ENCODE measurements around the gene MYRFL. TPM values are rescaled to one million over a fixed set of nuclear protein-coding genes. Genes with fewer than 3 reads are reported as not detected.

MYRFL gene
- total and polyA plus RNA-seq, 2 of the 8 experiments (the other 6 are each of a cell fraction or from before 2014, with no cell fraction given) = 1.1 to 2.0 TPM

GRCh38 chr12:69949311-69950002 lies 124.4 kb downstream of the MYRFL start:
- Histone ChIP-seq H3K23me2 (ENCODE audit: low read depth, low read length) (no peaks in the 10 kb centered on the region), H3K79me1 (ENCODE audit: low read depth, low read length) (no peaks in the 10 kb centered on the region), H3K4ac (replicated peaks; ENCODE audit: insufficient read length, low read depth, low read length) (no peak overlapping the region), H2BK15ac (ENCODE audit: low read length) (no peak overlapping the region), H2BK20ac (ENCODE audit: low read length) (no peak overlapping the region; the same call in 1 of the 2 replicates), H3K79me2 (ENCODE audit: control insufficient read depth in 1 of 2, insufficient read depth in 2 of 2, low read length in 2 of 2) (no peaks in the 10 kb centered on the region), H3K27me3 (replicated peaks in 1 of 4; ENCODE audit: control insufficient read depth in 3 of 4, extremely low read depth in 1 of 4, insufficient read depth in 3 of 4, low read length in 3 of 4) (no peaks in the 10 kb centered on the region), H2AK5ac (ENCODE audit: low read depth, low read length) (no peak overlapping the region), H3K4me2 (ENCODE audit: insufficient read depth in 1 of 2, low read depth in 2 of 2, low read length in 2 of 2) (no peak overlapping the region), H2AFZ (ENCODE audit: low read length) (no peak overlapping the region), H3K27ac (ENCODE audit: low read depth, low read length) (no peak overlapping the region), H3K4me3 (ENCODE audit: extremely low read depth in 1 of 4, insufficient read depth in 2 of 4, low read depth in 3 of 4, low read length in 4 of 4) (no peak overlapping the region), H2BK5ac (ENCODE audit: low read depth, low read length) (no peak overlapping the region), H3K56ac (replicated peaks; ENCODE audit: insufficient read length, low read depth, low read length) (no peak overlapping the region), H2BK120ac (replicated peaks; ENCODE audit: low read depth, low read length) (no peak overlapping the region), H2BK12ac (ENCODE audit: low read depth, low read length) (no peak overlapping the region), H4K20me1 (replicated peaks in 1 of 2; ENCODE audit: control insufficient read depth in 1 of 2, insufficient read depth in 2 of 2, low read length in 2 of 2) (no peaks in the 10 kb centered on the region), H3K9me3 (ENCODE audit: insufficient read depth in 2 of 2, low read depth in 1 of 2, low read length in 1 of 2) (no peaks in the 10 kb centered on the region), H3K9ac (replicated peaks in 1 of 4; ENCODE audit: extremely low read depth in 1 of 4, low read depth in 3 of 4, low read length in 3 of 4) (no peak overlapping the region), H3K14ac (ENCODE audit: insufficient read length) (no peak overlapping the region), H3K4me1 (replicated peaks in 1 of 4; ENCODE audit: control insufficient read depth in 3 of 4, insufficient read depth in 4 of 4, low read length in 3 of 4) (peaks cover 0 to 4% (median 3%) of the 10 kb centered on the region in 4 experiments; a peak in 3 of 7 replicates), H3K36me3 (ENCODE audit: control insufficient read depth in 2 of 4, insufficient read depth in 4 of 4, low read length in 3 of 4) (no peaks in the 10 kb centered on the region), H4K91ac (replicated peaks; ENCODE audit: insufficient read length, low read length) (no peak overlapping the region), H3K23ac (ENCODE audit: insufficient read length) (no peak overlapping the region), H4K8ac (ENCODE audit: extremely low read depth, insufficient read depth, low read length) (no peak overlapping the region), H4K5ac (ENCODE audit: insufficient read length, low read depth, low read length) (no peak overlapping the region), H3K18ac (ENCODE audit: extremely low read depth, low read length) (no peak overlapping the region)
- no peak for DNase-seq (ENCODE audit: low read depth in 1 of 2, low spot score in 2 of 2)
- no peak for FAIRE-seq
- 90% methylated on average over 6 of the region's 6 CpGs; no CpG with 5 or more reads in 1 of the 2 experiments for WGBS, 2 experiments (ENCODE audit: extremely low coverage in 1 of 2, insufficient coverage in 1 of 2, insufficient read length in 1 of 2, insufficient replicate concordance in 2 of 2, low coverage in 1 of 2, low lambda C conversion rate in 2 of 2, missing lambda C conversion rate in 1 of 2)
- CTCF ChIA-PET (ENCODE audit: partially characterized antibody) = interaction anchor here (0.6 to 1.3 kb wide), 3 partner anchors 9 to 242 kb away, joined by 3 to 4 read pairs (median 3); no protein-coding TSS in a partner anchor
- POLR2A ChIA-PET (ENCODE audit: partially characterized antibody) = interaction anchor here (0.7 to 2.1 kb wide), 6 partner anchors 8 to 51 kb away, joined by 3 to 7 read pairs (median 4); no protein-coding TSS in a partner anchor
- no peak for TF ChIP-seq NANOG (IDR thresholded peaks at IDR 0.05; ENCODE audit: insufficient read depth, low read depth, low read length, poor library complexity, severe bottlenecking)
- TF ChIP-seq RNF2 (IDR thresholded peaks at IDR 0.05; ENCODE audit: borderline replicate concordance, low read depth, low read length, missing control alignments, poor library complexity, severe bottlenecking) = no peak
- TF ChIP-seq CBX8 (IDR thresholded peaks at IDR 0.05; ENCODE audit: borderline replicate concordance, low read depth, low read length) = no peak
- TF ChIP-seq SIRT6 (IDR thresholded peaks at IDR 0.05; ENCODE audit: low read length) = no peak
- TF ChIP-seq GABPA (IDR thresholded peaks at IDR 0.05; ENCODE audit: borderline replicate concordance, insufficient read depth, low read length) = no peak
- no peak for TF ChIP-seq JUN (IDR thresholded peaks at IDR 0.05; ENCODE audit: low read depth, low read length)
- TF ChIP-seq TAF7 (optimal IDR thresholded peaks at IDR 0.05; ENCODE audit: borderline replicate concordance, low read depth, low read length) = no peak
- TF ChIP-seq SAP30 (IDR thresholded peaks at IDR 0.05; ENCODE audit: insufficient read depth, insufficient replicate concordance, low read length) = no peak
- no peak for TF ChIP-seq CHD1 (IDR thresholded peaks at IDR 0.05; ENCODE audit: low read depth, low read length)
- TF ChIP-seq SP1 (IDR thresholded peaks at IDR 0.05; ENCODE audit: low read depth, low read length) = no peak
- TF ChIP-seq TAF1 (IDR thresholded peaks at IDR 0.05; ENCODE audit: low read depth, low read length) = no peak
- TF ChIP-seq SP4 (IDR thresholded peaks at IDR 0.05; ENCODE audit: low read length) = no peak
